NCI-H2107 treated with DMSO at 0.1 percent for 48 hours (cell line): ENCODE measurements around the gene EGFL8.
"Not testable (repeated sequence)": the region's sequence is repeated elsewhere in the genome, so short reads cannot be mapped to it uniquely, and the experiment has no call there.

ENCODE experiments used
- DNase-seq: peaks from one replicate; lab custom pipeline; 2025; ENCODE audit not compliant: unreplicated experiment; lab: John Stamatoyannopoulos, UW

EGFL8 gene

DNA sequence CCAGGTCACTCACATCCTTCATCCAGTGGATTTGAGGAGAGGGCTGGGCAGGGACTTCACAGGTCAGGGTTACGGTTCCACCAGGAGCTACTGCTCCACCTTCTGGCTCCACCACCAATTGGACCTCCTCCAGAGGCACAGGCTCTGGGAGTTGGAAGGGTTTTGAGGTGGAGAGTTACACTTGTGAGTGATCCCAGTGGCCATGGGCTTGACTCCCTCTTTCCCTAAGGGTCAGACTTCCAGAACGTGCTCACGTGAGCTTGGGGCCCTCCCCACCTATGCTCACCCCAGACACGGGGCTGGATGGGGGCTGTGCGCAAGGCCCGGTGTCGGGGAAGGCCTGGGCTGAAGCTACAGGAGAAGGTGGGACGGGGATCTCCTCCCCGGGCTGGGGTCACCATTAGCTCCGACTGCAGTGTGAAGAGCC lies 18.2 kb downstream of the EGFL8 start:
- DNase-seq = no peak

DNA sequence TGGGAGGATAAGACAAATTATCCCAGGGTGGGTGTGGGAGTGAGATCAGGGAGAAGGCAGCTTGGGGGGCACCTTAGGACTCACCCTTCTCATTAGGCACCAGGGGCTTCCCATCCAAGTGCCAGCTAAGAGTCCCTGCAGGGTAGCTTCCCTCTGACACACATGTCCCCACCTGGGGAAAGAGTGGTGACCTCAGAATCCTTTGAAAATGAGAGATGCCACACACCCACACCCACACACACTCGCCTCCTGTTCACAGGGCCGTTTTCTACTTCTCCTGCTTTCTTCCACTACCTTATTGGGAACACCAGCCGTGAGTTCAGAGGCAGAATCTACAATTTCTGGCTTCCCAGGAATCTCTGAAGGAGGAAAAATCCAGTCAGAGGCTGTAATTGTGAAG lies 18.6 kb downstream of the EGFL8 start:
- DNase-seq = no peak

GRCh38 chr6:32183483-32184083 lies 19.2 kb downstream of the EGFL8 start:
- no peak for DNase-seq

DNA sequence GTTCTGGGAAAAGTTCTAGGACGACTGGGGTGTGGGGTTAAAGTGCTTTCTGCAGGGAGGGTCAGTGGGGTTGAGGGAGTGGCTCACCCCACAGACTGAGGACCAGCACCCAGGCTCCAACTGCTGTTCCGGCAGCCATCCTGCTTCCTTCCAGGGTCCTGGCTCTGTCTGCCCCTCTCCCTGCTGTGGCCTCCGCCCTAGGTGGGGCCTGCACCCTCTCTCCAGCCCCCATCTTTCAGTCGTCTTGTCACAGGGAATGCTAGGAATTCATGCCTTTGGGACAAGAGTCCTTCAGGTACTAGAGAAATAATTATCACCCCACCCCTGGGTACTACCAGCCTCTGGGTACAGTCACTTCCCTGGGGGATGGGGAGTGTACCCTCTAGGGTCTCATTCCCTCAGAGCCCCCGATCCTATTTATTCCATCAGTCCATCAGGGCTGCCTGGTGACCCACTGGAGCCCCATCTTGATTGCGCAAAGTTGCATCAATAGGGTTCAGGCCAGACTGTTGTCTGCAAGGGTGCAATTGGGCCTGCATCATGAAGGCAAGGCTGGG lies 19.8 kb downstream of the EGFL8 start, which contains the start of gene AGER:
Gene AGER, minus strand, starts transcription at position 170 of the 557 bp plus-strand sequence. Its CDS starts 31 bp downstream, at position 139.
- DNase-seq = no peak

DNA sequence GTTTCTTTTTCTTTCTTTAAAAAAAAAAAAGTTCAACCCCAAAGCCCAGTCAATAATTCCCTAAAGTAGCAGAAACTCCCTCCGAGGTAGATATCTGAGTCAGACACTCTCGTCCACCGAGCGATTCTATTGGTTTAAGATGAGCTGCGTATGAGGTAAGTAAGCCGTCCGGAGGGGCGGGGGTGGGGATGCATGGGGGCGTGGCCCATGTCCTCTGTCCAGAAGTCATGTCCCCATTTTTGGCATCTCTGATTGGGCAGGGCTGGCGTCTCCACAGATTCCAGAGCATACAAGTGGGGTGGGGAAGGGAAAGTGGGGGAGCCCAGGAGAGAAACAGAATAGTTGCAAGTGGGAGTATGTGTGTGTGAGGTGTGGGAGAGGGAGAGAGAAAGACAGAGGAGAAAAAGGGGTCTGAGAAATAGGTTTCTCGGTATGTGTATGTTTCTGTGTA lies 21.3 kb downstream of the EGFL8 start:
- DNase-seq = not testable (repeated sequence)

- DNase-seq = not testable (repeated sequence)
Observed at GRCh38 chr6:32186151-32186840, 21.9 kb downstream of the EGFL8 start.

GRCh38 chr6:32187009-32187709 lies 22.8 kb downstream of the EGFL8 start:
- DNase-seq = no peak

GRCh38 chr6:32187725-32188380 lies 23.5 kb downstream of the EGFL8 start:
- not testable (repeated sequence) for DNase-seq

DNA sequence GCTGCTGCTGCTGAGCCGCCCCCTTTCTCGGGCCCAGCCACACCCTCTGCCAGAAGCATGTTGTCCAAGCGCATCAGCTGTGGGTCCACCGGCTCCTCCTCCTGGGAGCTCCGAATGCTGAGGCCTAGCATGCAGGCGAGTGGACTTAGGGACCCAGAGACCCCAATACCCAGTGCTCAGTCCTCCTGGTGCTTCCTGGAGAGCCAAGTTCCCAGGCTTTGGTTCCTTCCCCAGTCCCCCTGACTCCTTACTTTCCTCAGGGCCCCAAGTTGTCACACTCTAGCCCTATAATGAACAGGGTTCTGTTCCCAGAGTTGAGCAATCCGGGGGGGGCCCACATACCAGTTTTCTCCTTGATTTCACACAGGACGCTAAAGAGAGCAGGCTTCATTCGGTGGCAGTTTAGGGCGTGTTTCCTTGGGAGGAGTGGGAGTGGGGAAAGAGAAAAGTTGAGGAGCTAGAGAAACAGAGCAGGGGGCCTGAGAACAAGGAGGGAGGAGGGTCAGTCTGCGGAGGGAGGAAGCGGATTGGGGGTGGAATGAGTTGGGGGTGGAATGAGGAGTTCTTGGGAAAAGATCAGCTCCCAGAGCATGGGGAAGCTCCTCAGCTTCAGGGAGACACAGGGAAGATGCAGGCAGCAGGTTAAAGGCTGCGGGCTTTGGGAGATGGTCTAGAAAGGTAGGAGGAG lies 24.1 kb downstream of the EGFL8 start:
- DNase-seq = no peak

DNA sequence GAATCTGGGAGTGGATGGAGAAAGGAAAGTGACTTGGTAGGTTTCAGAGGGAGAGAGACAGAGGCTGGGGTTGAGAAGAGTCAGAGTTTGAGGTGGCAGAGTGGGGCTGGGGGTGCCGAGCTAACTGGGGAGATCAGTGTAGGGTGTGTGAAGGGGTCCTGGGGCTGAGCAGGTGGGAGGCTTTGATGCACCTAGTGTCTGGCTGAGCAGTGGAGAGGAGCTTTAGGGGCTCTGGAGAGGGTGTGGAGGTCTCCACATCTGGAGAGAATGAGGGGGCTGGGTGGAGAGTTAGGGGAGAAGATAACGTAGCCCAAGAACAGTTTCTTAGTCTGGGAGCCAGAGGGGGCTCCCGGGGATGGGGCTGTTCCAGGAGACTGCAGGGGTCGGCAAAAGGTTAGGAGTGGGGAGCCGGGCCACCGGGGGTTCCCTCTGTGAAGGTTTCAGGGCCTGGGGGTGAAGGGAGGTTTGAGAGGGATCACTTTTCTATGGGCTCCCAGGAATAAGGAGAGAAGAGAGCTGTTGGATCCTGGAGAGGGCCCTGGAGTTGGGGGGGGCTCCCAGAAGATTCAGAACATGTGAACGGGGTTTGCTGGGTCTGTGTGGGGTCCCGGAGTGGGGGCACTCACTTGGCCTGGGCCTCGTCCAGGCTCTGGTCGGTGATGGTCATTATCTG lies 24.8 kb downstream of the EGFL8 start:
- no peak for DNase-seq

DNA sequence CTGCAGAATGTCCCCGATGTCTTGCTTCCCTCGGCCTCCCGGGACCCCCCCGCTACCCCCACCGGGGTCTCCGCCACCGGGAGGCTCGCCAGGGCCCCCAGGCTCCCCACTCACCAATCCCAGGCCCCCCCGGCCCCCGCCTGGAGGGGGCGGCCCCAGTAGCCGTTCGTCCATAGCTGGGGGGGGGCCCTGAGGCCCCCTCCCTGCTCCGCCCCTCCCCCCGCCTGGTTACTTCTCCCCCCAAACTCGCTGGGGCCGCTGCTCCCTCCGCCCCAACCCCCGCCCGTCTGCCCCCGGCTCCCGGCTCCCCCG lies 25.3 kb downstream of the EGFL8 start:
- no peak for DNase-seq

DNA sequence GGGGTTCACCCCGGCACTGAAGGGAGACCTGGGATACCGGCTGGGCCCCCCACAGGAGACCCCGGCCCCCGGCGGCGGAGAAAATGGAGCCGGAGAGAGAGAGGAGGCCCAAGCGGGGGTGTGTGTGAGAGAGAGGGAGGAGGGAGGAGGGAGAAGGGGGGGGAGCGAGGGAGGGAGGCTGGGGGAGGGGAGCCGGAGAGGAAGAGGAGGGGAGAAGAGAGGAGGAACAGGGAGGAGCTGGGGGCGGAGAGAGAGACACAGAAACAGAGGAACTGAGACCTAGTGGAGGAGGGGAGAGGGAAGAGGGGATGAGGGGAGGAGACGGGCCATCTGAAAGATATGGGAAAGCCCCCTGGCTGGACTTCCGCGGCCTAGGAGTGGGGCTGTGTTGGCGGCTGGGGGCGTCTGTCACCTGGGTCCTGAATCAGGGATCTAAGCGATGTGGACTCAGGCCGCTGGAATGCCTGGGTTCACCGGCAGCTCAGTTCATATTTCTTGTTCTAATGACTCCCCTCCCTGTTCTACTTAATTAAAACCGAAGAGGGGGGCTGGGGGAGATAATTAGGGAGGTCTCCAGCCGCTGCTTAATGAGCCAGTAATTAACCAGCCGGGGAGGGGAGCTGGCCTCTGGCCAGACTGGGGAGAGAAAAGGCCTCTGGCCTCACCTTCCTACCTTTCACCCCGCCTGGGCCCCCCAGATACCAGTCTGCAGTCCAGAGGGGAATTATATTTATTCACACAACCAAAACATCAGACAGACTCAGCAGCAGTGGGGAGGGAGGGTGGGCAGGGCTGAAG lies 25.9 kb downstream of the EGFL8 start, which contains the start of gene PBX2:
Gene PBX2, minus strand, starts transcription at position 149 of the 798 bp plus-strand sequence. CDS start 287 bp downstream, outside the sequence.
- peak; percentile 35 for DNase-seq

DNA sequence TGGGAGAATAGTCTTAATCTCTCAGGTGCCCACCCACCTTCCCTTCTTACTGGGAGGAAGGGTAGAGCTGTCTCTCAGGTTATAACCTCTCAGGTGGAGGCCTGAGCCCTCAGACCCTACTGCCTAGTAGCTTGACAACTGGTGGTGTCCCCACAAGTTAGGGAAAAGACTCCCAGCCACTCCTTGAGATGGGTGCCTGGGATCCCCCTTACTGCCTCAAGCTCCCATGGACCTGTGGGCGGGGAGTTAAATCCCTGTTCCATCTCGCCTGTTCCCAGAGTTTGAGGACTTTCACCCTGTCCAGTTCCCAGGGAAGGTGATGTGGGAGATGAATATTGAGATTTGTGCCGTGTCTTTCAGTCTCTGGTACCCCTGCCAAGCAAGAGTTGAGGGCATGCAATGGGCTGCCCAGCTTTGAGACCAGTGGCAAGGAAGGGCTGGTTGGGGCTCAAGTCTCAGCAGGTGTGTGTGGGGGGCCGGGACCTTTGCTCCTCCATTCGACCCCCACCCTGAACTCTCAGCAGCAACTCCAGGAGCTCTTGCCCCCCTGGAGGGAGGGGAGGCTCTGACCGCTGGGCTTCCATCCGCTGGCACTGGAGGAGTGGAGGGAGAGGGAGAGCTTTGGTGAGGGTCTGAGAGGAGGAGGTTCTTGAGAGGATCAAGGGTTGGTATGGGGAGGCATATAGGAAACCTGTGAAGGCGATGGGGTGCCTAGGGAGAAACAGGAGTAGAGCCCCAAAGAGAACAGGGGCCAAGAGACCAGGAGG lies 26.7 kb downstream of the EGFL8 start:
- no peak for DNase-seq

DNA sequence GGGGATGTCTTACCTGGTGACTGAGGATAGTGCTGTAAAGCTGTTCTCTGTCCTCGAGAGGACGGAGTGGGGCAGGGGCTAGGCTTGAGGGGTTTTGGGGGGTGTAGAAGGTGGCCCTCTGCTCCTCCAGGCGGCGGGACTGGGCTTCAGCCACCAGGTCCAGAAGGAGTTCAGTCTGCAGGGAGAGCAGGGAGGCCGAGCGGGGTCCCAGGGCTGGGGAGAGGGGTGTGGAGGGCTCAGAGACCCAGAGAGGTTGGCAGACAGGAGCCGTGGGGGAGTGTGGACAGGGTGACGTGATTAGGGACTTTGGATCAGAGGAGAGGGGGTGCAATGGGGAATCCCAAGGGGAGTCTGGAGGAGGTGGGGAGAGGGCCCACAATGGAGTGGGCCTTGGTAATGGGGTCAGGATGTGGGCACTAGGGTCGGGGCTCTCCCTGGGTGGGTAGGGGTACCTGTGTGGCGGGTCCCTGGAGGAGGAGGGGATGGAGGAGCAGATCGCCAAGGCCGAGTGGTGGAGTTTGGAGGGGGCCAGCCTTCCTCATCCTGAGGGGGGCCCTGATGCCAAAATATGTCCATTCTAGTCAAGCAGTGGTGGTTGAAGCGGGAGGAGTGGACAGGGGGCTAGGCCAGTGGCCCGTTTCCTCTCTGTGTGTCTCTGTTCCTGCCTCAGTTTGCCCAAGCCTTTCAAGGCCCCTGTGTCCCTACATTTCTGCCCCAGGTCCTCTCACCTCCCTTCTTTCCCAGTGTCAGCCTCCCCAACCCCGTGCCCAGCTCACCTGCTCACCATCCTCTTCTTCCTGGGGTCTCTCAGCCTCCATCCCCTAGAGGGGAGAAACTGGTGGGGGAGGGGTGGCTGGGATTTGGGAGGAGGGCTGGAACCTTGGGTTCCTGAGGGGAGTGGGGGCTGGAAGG lies 27.6 kb downstream of the EGFL8 start:
- DNase-seq = no peak

- DNase-seq = no peak
Observed at GRCh38 chr6:32192608-32193039, 28.2 kb downstream of the EGFL8 start, which contains the start of gene GPSM3. Gene GPSM3 (minus strand): TSS chr6:32192643. CDS start chr6:32192513, 130 bp downstream.

- DNase-seq = not testable (repeated sequence)
Observed at GRCh38 chr6:32193096-32193495, 28.7 kb downstream of the EGFL8 start.

- no peak for DNase-seq
Observed at GRCh38 chr6:32194388-32194787, 30.0 kb downstream of the EGFL8 start.
